Measurements from ENCODE around the gene NME9.

The NME9 gene

DNA sequence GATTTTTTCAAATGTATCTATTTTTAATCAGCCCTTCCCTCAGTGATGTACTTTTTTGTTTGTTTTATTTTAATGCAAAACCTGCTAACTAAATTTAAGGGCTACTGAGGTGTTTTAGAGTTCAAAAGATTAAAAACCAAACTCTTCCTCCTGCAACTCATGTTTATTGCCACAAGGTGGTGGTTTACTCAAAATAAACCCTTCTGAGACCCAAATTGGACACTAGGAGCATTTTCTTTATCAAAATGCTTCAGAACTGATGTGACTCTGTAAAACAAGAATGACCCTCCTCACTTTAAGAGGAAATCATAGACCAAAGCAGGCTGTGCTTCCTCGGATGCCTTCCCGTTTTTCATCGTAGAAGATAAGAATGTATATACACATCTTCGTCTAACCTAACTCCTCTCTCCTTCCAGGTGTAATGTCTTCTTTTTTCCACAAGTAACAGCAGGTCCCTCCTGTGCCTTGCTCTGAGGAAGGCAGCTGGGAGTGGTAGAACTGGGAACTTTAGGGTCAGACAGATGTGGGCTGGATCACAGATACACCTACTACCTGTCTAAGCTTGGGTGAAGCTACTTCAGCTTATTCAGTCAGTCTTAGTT, 2.9 kb upstream of the NME9 start:
- no peaks in the 10 kb centered on the region for H3K36me3 Mint-ChIP-seq (ENCODE audit: low read depth)
- H3K4me1 Mint-ChIP-seq (ENCODE audit: low read depth) = peaks cover 16% of the 10 kb centered on the region
- H3K4me3 Mint-ChIP-seq = no peak overlapping the region
- no peaks in the 10 kb centered on the region for H3K9me3 Mint-ChIP-seq
- no peak overlapping the region for H3K27ac Mint-ChIP-seq
- DNase-seq (ENCODE audit: low spot score) = no peak
- peaks cover 3% of the 10 kb centered on the region for H3K27me3 Mint-ChIP-seq (ENCODE audit: low read depth)

GRCh38 chr3:138331143-138331894, 1.7 kb upstream of the NME9 start:
- DNase-seq (ENCODE audit: low spot score) = no peak
- Mint-ChIP-seq H3K9me3 (no peaks in the 10 kb centered on the region), H3K27ac (no peak overlapping the region), H3K4me3 (no peak overlapping the region), H3K36me3 (ENCODE audit: low read depth) (no peaks in the 10 kb centered on the region), H3K27me3 (ENCODE audit: low read depth) (peaks cover 3% of the 10 kb centered on the region), H3K4me1 (ENCODE audit: low read depth) (peaks cover 16% of the 10 kb centered on the region)

- Mint-ChIP-seq H3K4me1 (ENCODE audit: low read depth) (peaks cover 17% of the 10 kb centered on the region), H3K27me3 (ENCODE audit: low read depth) (peaks cover 3% of the 10 kb centered on the region), H3K9me3 (no peaks in the 10 kb centered on the region), H3K36me3 (ENCODE audit: low read depth) (no peaks in the 10 kb centered on the region), H3K4me3 (peak overlapping the region; percentile 90), H3K27ac (peak overlapping the region; percentile 3)
- no peak for DNase-seq (ENCODE audit: low spot score)
Measured at GRCh38 chr3:138329984-138330293, 288 bp upstream of the NME9 start.

DNA sequence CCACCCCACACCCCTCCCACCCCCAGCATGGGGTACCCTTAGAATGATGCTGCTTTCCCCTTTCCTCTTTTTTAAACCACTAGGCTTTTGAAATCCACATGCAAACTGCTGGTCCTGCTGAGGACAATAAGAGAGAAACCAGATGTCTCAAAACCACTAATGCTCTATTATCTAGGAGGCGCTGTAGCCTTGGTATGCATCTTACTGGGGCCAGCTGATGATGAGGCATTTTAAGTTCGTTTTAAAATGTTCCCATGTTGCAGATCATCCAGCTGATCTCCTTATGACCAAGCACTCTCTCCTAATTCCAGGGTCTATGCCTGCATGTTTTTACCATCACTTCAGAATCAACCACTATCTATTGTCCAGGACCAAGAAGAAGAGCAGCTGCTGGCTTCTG, 1.3 kb downstream of the NME9 start:
- Mint-ChIP-seq H3K9me3 (no peaks in the 10 kb centered on the region), H3K27ac (no peak overlapping the region), H3K27me3 (ENCODE audit: low read depth) (peaks cover 3% of the 10 kb centered on the region), H3K36me3 (ENCODE audit: low read depth) (no peaks in the 10 kb centered on the region), H3K4me1 (ENCODE audit: low read depth) (peaks cover 30% of the 10 kb centered on the region), H3K4me3 (peak overlapping the region; percentile 90)
- no peak for DNase-seq (ENCODE audit: low spot score)

- no peak overlapping the region for H3K4me3 Mint-ChIP-seq
- DNase-seq (ENCODE audit: low spot score) = no peak
- no peaks in the 10 kb centered on the region for H3K36me3 Mint-ChIP-seq (ENCODE audit: low read depth)
- peaks cover 3% of the 10 kb centered on the region for H3K27me3 Mint-ChIP-seq (ENCODE audit: low read depth)
- H3K4me1 Mint-ChIP-seq (ENCODE audit: low read depth) = peaks cover 33% of the 10 kb centered on the region
- H3K27ac Mint-ChIP-seq = no peak overlapping the region
- H3K9me3 Mint-ChIP-seq = no peaks in the 10 kb centered on the region
Measured at GRCh38 chr3:138327831-138328230, 1.8 kb downstream of the NME9 start.

- H3K27me3 Mint-ChIP-seq (ENCODE audit: low read depth) = no peaks in the 10 kb centered on the region
- no peak overlapping the region for H3K27ac Mint-ChIP-seq
- DNase-seq (ENCODE audit: low spot score) = no peak
- no peaks in the 10 kb centered on the region for H3K36me3 Mint-ChIP-seq (ENCODE audit: low read depth)
- H3K4me3 Mint-ChIP-seq = no peak overlapping the region
- no peaks in the 10 kb centered on the region for H3K9me3 Mint-ChIP-seq
- peaks cover 35% of the 10 kb centered on the region for H3K4me1 Mint-ChIP-seq (ENCODE audit: low read depth)
Measured at GRCh38 chr3:138326866-138327595, 2.6 kb downstream of the NME9 start.

GRCh38 chr3:138325990-138326389, 3.7 kb downstream of the NME9 start:
- Mint-ChIP-seq H3K27me3 (ENCODE audit: low read depth) (no peaks in the 10 kb centered on the region), H3K36me3 (ENCODE audit: low read depth) (no peaks in the 10 kb centered on the region), H3K4me3 (no peak overlapping the region), H3K4me1 (ENCODE audit: low read depth) (peaks cover 39% of the 10 kb centered on the region), H3K27ac (no peak overlapping the region), H3K9me3 (no peaks in the 10 kb centered on the region)
- DNase-seq (ENCODE audit: low spot score) = no peak

- DNase-seq (ENCODE audit: low spot score) = no peak
Measured at GRCh38 chr3:138323971-138324370, 5.7 kb downstream of the NME9 start.

GRCh38 chr3:138317687-138318086, 12.0 kb downstream of the NME9 start:
- Mint-ChIP-seq H3K9me3 (no peaks in the 10 kb centered on the region), H3K27me3 (ENCODE audit: low read depth) (peaks cover 4% of the 10 kb centered on the region), H3K4me1 (ENCODE audit: low read depth) (peaks cover 9% of the 10 kb centered on the region), H3K27ac (no peak overlapping the region), H3K36me3 (ENCODE audit: low read depth) (no peaks in the 10 kb centered on the region), H3K4me3 (no peak overlapping the region)
- DNase-seq (ENCODE audit: low spot score) = no peak

More at GRCh38 chr3:138323971-138324370, 5.7 kb downstream of the NME9 start:
- H3K36me3 Mint-ChIP-seq (ENCODE audit: low read depth) = no peaks in the 10 kb centered on the region
- H3K4me3 Mint-ChIP-seq = no peak overlapping the region
- H3K27ac Mint-ChIP-seq = no peak overlapping the region
- peaks cover 33% of the 10 kb centered on the region for H3K4me1 Mint-ChIP-seq (ENCODE audit: low read depth)
- H3K9me3 Mint-ChIP-seq = no peaks in the 10 kb centered on the region
- no peaks in the 10 kb centered on the region for H3K27me3 Mint-ChIP-seq (ENCODE audit: low read depth)

- H3K27me3 Mint-ChIP-seq (ENCODE audit: low read depth) = peaks cover 20% of the 10 kb centered on the region
- no peaks in the 10 kb centered on the region for H3K36me3 Mint-ChIP-seq (ENCODE audit: low read depth)
- H3K27ac Mint-ChIP-seq = no peak overlapping the region
- no peak for DNase-seq (ENCODE audit: low spot score)
- H3K4me1 Mint-ChIP-seq (ENCODE audit: low read depth) = no peaks in the 10 kb centered on the region
- H3K4me3 Mint-ChIP-seq = no peak overlapping the region
- peaks cover 11% of the 10 kb centered on the region for H3K9me3 Mint-ChIP-seq
Measured at GRCh38 chr3:138314751-138315150, 14.9 kb downstream of the NME9 start.

DNA sequence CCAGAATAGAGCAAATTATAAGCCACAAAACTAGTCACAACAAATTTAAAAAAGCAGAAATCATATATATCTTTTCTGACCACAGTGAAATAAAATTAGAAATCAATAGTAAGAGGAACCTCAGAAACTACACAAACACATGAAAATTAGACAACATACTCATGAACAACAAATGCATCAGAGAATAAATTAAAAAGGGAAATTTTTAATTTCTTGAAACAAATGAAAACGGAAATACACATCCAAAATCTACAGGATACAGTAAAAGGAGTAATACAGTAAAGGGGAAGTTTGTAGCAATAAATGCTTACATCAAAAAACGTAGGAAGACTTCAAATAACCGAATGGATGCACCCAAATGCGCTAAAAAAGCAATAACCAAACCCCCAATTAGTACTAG, 19.2 kb downstream of the NME9 start:
- Mint-ChIP-seq H3K27me3 (ENCODE audit: low read depth) (peaks cover 20% of the 10 kb centered on the region), H3K36me3 (ENCODE audit: low read depth) (no peaks in the 10 kb centered on the region), H3K9me3 (peaks cover 26% of the 10 kb centered on the region), H3K4me1 (ENCODE audit: low read depth) (no peaks in the 10 kb centered on the region), H3K4me3 (no peak overlapping the region), H3K27ac (no peak overlapping the region)
- no peak for DNase-seq (ENCODE audit: low spot score)

- Mint-ChIP-seq H3K9me3 (peaks cover 26% of the 10 kb centered on the region), H3K27me3 (ENCODE audit: low read depth) (peaks cover 20% of the 10 kb centered on the region), H3K27ac (no peak overlapping the region), H3K36me3 (ENCODE audit: low read depth) (no peaks in the 10 kb centered on the region), H3K4me3 (no peak overlapping the region), H3K4me1 (ENCODE audit: low read depth) (no peaks in the 10 kb centered on the region)
- no peak for DNase-seq (ENCODE audit: low spot score)
Measured at GRCh38 chr3:138308783-138309182, 20.9 kb downstream of the NME9 start.

- H3K4me1 Mint-ChIP-seq (ENCODE audit: low read depth) = no peaks in the 10 kb centered on the region
- H3K36me3 Mint-ChIP-seq (ENCODE audit: low read depth) = no peaks in the 10 kb centered on the region
- peaks cover 17% of the 10 kb centered on the region for H3K27me3 Mint-ChIP-seq (ENCODE audit: low read depth)
- H3K9me3 Mint-ChIP-seq = peaks cover 26% of the 10 kb centered on the region
- no peak for DNase-seq (ENCODE audit: low spot score)
- H3K4me3 Mint-ChIP-seq = no peak overlapping the region
- H3K27ac Mint-ChIP-seq = no peak overlapping the region
Measured at GRCh38 chr3:138307899-138308298, 21.8 kb downstream of the NME9 start.

DNA sequence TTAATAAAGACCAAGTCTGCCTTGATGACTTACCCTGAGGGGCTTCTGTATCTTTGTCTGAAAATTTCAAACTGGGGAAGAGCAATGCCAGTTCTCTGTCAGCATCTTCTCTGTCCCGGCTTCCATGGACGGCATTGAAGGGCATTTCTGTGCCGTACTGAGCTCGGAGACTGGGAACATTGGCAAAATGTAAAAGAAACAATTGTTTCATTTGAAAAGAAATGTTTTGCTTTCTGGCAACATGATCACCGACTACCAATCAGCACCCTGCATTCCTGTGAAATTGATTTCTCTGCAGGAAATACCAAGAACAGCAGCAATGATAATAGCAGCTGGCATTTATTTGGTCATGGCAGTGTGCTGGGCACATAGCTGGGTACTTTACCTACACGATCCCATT, 26.2 kb downstream of the NME9 start:
- Mint-ChIP-seq H3K4me1 (ENCODE audit: low read depth) (no peaks in the 10 kb centered on the region), H3K27ac (no peak overlapping the region), H3K27me3 (ENCODE audit: low read depth) (no peaks in the 10 kb centered on the region), H3K4me3 (no peak overlapping the region), H3K36me3 (ENCODE audit: low read depth) (peaks cover 3% of the 10 kb centered on the region), H3K9me3 (peaks cover 13% of the 10 kb centered on the region)
- no peak for DNase-seq (ENCODE audit: low spot score)
